A375 (cell line): ENCODE measurements around the gene SLC25A29. TPM values are rescaled to one million over a fixed set of nuclear protein-coding genes. Genes with fewer than 3 reads are reported as not detected.
A peak's percentile ranks its signal among the peaks of the same experiment; 100 is the strongest.

Experiments
- small RNA-seq: library from RNA; depleted of rRNA; stranded (forward); fragments of <200 nt; gene quantifications from one replicate; pipeline ENCODE3, GENCODE V24; 2014
- total RNA-seq: library from RNA; depleted of rRNA; stranded (reverse); fragments of >200 nt; shearing (Covaris generic); gene quantifications from 2 replicates; pipeline ENCODE4 v1.2.3, GENCODE V29; 2014; rRNA removed

The SLC25A29 gene
- total RNA-seq = 25.2 and 32.6 TPM in 2 replicates

GRCh38 chr14:100306101-100306997 is at the start of gene SLC25A29:
Gene SLC25A29 (minus strand): TSS chr14:100306444. CDS start chr14:100306232, 212 bp downstream.

GRCh38 chr14:100323121-100323941 is 17.1 kb upstream of the SLC25A29 start, which contains the start of gene SLC25A47:
Gene SLC25A47 (plus strand): TSS chr14:100323339. CDS start chr14:100323415, 76 bp downstream.

Small RNAs within 50 kb of the gene (small RNA-seq; reads per million reads assigned to genes)
- gene MIR345 (0.54 reads per million, percentile 29 among the genes with 10 or more reads in this experiment), gene RN7SL523P (not detected)

Other genes starting within 250 kb of the SLC25A29 start
- 15.2 and 16.7 TPM in 2 replicates for gene EVL, start 241.0 kb downstream of the SLC25A29 start, total RNA-seq
- not detected in 2 replicates for gene DEGS2, start 146.8 kb downstream of the SLC25A29 start, total RNA-seq
- 40.4 and 40.5 TPM in 2 replicates for gene YY1, start 67.3 kb downstream of the SLC25A29 start, total RNA-seq
- not detected in 2 replicates for gene SLC25A47, start 16.9 kb upstream of the SLC25A29 start, total RNA-seq
- gene WDR25, start 70.0 kb upstream of the SLC25A29 start, total RNA-seq = 16.5 and 23.4 TPM in 2 replicates